GM23248 (cell line): Measurements from ENCODE around the gene RNF32.

Experiments used
- EZH2 ChIP-seq: fragments of 200-600 bp; sonication (generic); IDR thresholded peaks from 2 replicates; pipeline ENCODE4 v1.6.1; 2018; ENCODE audit warnings: antibody characterized with exemption, mild to moderate bottlenecking; ENCODE audit not compliant: insufficient read depth, poor library complexity, severe bottlenecking
- EZH2phosphoT487 ChIP-seq: fragments of 200-600 bp; sonication (generic); IDR thresholded peaks from 2 replicates; pipeline ENCODE4 v1.6.1; 2018; ENCODE audit warnings: antibody characterized with exemption, moderate library complexity, mild to moderate bottlenecking, low read depth; ENCODE audit not compliant: insufficient read depth

DNA sequence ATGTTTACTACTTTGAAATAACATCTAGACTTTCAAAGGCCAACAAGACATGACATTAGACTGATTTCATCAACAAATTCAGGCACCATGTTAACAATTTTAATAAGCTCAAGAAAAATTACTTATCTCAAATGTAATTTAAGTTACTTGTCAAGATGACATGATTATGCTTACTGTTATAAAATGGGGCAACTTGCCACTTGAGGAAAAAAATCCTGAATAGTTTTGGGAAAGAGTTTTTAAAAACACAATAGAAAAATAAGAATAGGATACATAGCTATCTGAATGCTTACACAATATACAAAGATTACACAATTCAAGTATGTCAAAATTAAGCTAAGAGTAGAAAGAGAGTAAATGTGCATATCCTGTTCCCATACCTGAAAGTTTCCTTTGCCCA lies 85.4 kb downstream of the RNF32 start:
- TF ChIP-seq EZH2 = no peak
- TF ChIP-seq EZH2phosphoT487 = no peak
